Naive thymus-derived CD8-positive, alpha-beta T cell (primary cell): ENCODE data around the gene PRKG1. TPM values are rescaled to one million over a fixed set of nuclear protein-coding genes. Genes with fewer than 3 reads are reported as not detected.

Source experiments
- ATAC-seq, 2 donors: fragments of 150-1000 bp; cut with Tn5 transposase in 1 of 2; sonication (Bioruptor Pico), chemical (Tn5 transposase) in 1 of 2; 1 replicate in 1 of 2; 2 replicates in 1 of 2; pipeline ENCODE4 v1.10.0; 2021; ENCODE audit warnings: mild to moderate bottlenecking in 2 of 2, moderate library complexity in 2 of 2
- POLR2A ChIA-PET: fragments of 350-600 bp; sonication (Branson Sonifier 250); formaldehyde crosslinking; loops from one replicate; lab custom pipeline; 2021; ENCODE audit warnings: antibody characterized with exemption; lab: Charles Lee
- DNase-seq, 10 donors: peaks; one replicate each; pipeline versions ENCODE4 v3.0.0 to v3.0.0-alpha.2; 2020 to 2022
- H3K27ac Mint-ChIP-seq, 10 donors: one replicate each; pipeline ENCODE4 v1.8.0; 2020 to 2022; ENCODE audit warnings: mild to moderate bottlenecking in 10 of 10, mixed read lengths in 10 of 10, moderate library complexity in 4 of 10, inconsistent platforms in 1 of 10
- H3K27me3 Mint-ChIP-seq, 5 donors: one replicate each; pipeline ENCODE4 v1.8.0; 2021 to 2022; ENCODE audit warnings: mixed read lengths in 5 of 5
- H3K36me3 Mint-ChIP-seq, 3 donors: one replicate each; pipeline ENCODE4 v1.8.0; 2020 to 2022; ENCODE audit warnings: mixed read lengths in 3 of 3, mild to moderate bottlenecking in 2 of 3, inconsistent platforms in 1 of 3
- H3K4me1 Mint-ChIP-seq, 4 donors: one replicate each; pipeline ENCODE4 v1.8.0; 2021 to 2022; ENCODE audit warnings: mixed read lengths in 4 of 4
- H3K4me3 Mint-ChIP-seq, 10 donors: one replicate each; pipeline ENCODE4 v1.8.0; 2020 to 2022; ENCODE audit warnings: mild to moderate bottlenecking in 10 of 10, mixed read lengths in 10 of 10, moderate library complexity in 6 of 10, inconsistent platforms in 1 of 10
- H3K9me3 Mint-ChIP-seq, 9 donors: one replicate each; pipeline ENCODE4 v1.8.0; 2020 to 2022; ENCODE audit warnings: mixed read lengths in 9 of 9, mild to moderate bottlenecking in 3 of 9, inconsistent platforms in 1 of 9, moderate library complexity in 1 of 9
- polyA plus RNA-seq, 3 donors: library from polyadenylated mRNA; unstranded; fragments of 300-500 nt; fragmentation: Illumina TruSeq; gene quantifications; one replicate each; pipeline ENCODE4 v1.2.3, GENCODE V29; 2021
- total RNA-seq, 8 experiments: library from RNA in 2 of 8; stranded (reverse) in 2 of 8; gene quantifications; one replicate each; pipeline ENCODE4 v1.2.3 and lab custom pipeline; 2021 to 2026

The PRKG1 gene
- total and polyA plus RNA-seq, 5 experiments from 2014 or later = not detected

GRCh38 chr10:51620131-51620530, 545.8 kb downstream of the PRKG1 start:
- POLR2A ChIA-PET = no interaction called here
- Mint-ChIP-seq H3K27ac (no peak overlapping the region), H3K4me3 (no peak overlapping the region), H3K36me3 (peaks cover 0 to 10% (median 0%) of the 10 kb centered on the region in 3 donors), H3K4me1 (no peaks in the 10 kb centered on the region), H3K27me3 (peaks cover 2 to 11% (median 8%) of the 10 kb centered on the region in 5 donors), H3K9me3 (peaks cover under 1 to 17% (median 7%) of the 10 kb centered on the region in 9 donors)
- DNase-seq (no peak), ATAC-seq (no peak)

- ATAC-seq = no peak
- Mint-ChIP-seq H3K9me3 (peaks cover 0 to 2% (median 0%) of the 10 kb centered on the region in 9 donors), H3K36me3 (no peaks in the 10 kb centered on the region), H3K4me1 (no peaks in the 10 kb centered on the region), H3K27me3 (peaks cover 0 to 5% (median under 1%) of the 10 kb centered on the region in 5 donors), H3K4me3 (no peak overlapping the region), H3K27ac (no peak overlapping the region)
- POLR2A ChIA-PET = no interaction called here
- DNase-seq = no peak
Measured at GRCh38 chr10:51624013-51624412, 549.7 kb downstream of the PRKG1 start.

- no peak overlapping the region for H3K4me3 Mint-ChIP-seq
- H3K9me3 Mint-ChIP-seq = peaks cover 0 to 3% (median 0%) of the 10 kb centered on the region in 9 donors
- ATAC-seq (no peak), DNase-seq (no peak)
- peaks cover 0 to 30% (median 3%) of the 10 kb centered on the region in 5 donors for H3K27me3 Mint-ChIP-seq
- POLR2A ChIA-PET = no interaction called here
- H3K27ac Mint-ChIP-seq = no peak overlapping the region
- H3K4me1 Mint-ChIP-seq = no peaks in the 10 kb centered on the region
- H3K36me3 Mint-ChIP-seq = no peaks in the 10 kb centered on the region
Measured at GRCh38 chr10:51629934-51630639, 555.8 kb downstream of the PRKG1 start.

GRCh38 chr10:51630640-51631005, 556.3 kb downstream of the PRKG1 start:
- POLR2A ChIA-PET = no interaction called here
- no peak overlapping the region for H3K4me3 Mint-ChIP-seq
- no peak for DNase-seq
- H3K36me3 Mint-ChIP-seq = no peaks in the 10 kb centered on the region
- peaks cover 0 to 3% (median 0%) of the 10 kb centered on the region in 9 donors for H3K9me3 Mint-ChIP-seq
- H3K27ac Mint-ChIP-seq = no peak overlapping the region
- peaks cover 1 to 30% (median 3%) of the 10 kb centered on the region in 5 donors for H3K27me3 Mint-ChIP-seq
- no peak for ATAC-seq
- no peaks in the 10 kb centered on the region for H3K4me1 Mint-ChIP-seq

- POLR2A ChIA-PET = no interaction called here
Measured at GRCh38 chr10:51635436-51635835, 561.1 kb downstream of the PRKG1 start.

GRCh38 chr10:51638211-51638610, 563.9 kb downstream of the PRKG1 start:
- ATAC-seq (no peak), DNase-seq (no peak)
- H3K9me3 Mint-ChIP-seq = peaks cover 0 to 3% (median 0%) of the 10 kb centered on the region in 9 donors
- no peaks in the 10 kb centered on the region for H3K4me1 Mint-ChIP-seq
- POLR2A ChIA-PET = no interaction called here
- no peak overlapping the region for H3K4me3 Mint-ChIP-seq
- peaks cover 1 to 29% (median 3%) of the 10 kb centered on the region in 5 donors for H3K27me3 Mint-ChIP-seq
- no peak overlapping the region for H3K27ac Mint-ChIP-seq
- H3K36me3 Mint-ChIP-seq = no peaks in the 10 kb centered on the region

More at GRCh38 chr10:51635436-51635835, 561.1 kb downstream of the PRKG1 start:
- DNase-seq (no peak), ATAC-seq (no peak)
- no peaks in the 10 kb centered on the region for H3K36me3 Mint-ChIP-seq
- H3K27me3 Mint-ChIP-seq = peaks cover 1 to 33% (median 3%) of the 10 kb centered on the region in 5 donors
- no peak overlapping the region for H3K4me3 Mint-ChIP-seq
- H3K27ac Mint-ChIP-seq = no peak overlapping the region
- no peaks in the 10 kb centered on the region for H3K4me1 Mint-ChIP-seq
- H3K9me3 Mint-ChIP-seq = peaks cover 0 to 3% (median 0%) of the 10 kb centered on the region in 9 donors

- no peak overlapping the region for H3K27ac Mint-ChIP-seq
- no peak for ATAC-seq
- H3K4me3 Mint-ChIP-seq = no peak overlapping the region
- H3K4me1 Mint-ChIP-seq = no peaks in the 10 kb centered on the region
- no peaks in the 10 kb centered on the region for H3K36me3 Mint-ChIP-seq
- POLR2A ChIA-PET = no interaction called here
- no peak for DNase-seq
- peaks cover 0 to 3% (median 0%) of the 10 kb centered on the region in 9 donors for H3K9me3 Mint-ChIP-seq
- H3K27me3 Mint-ChIP-seq = peaks cover 1 to 28% (median 3%) of the 10 kb centered on the region in 5 donors
Measured at GRCh38 chr10:51638737-51639136, 564.5 kb downstream of the PRKG1 start.

GRCh38 chr10:51640120-51640819, 566.0 kb downstream of the PRKG1 start:
- Mint-ChIP-seq H3K4me1 (no peaks in the 10 kb centered on the region), H3K36me3 (no peaks in the 10 kb centered on the region), H3K4me3 (no peak overlapping the region), H3K27me3 (peaks cover 0 to 30% (median 5%) of the 10 kb centered on the region in 5 donors), H3K9me3 (peaks cover 0 to 3% (median 0%) of the 10 kb centered on the region in 9 donors), H3K27ac (no peak overlapping the region)
- ATAC-seq (no peak), DNase-seq (no peak)
- POLR2A ChIA-PET = no interaction called here

GRCh38 chr10:51642581-51642980, 568.3 kb downstream of the PRKG1 start:
- H3K27ac Mint-ChIP-seq = no peak overlapping the region
- no peaks in the 10 kb centered on the region for H3K36me3 Mint-ChIP-seq
- POLR2A ChIA-PET = no interaction called here
- H3K4me3 Mint-ChIP-seq = no peak overlapping the region
- DNase-seq = no peak
- no peak for ATAC-seq
- peaks cover 0 to 18% (median 5%) of the 10 kb centered on the region in 5 donors for H3K27me3 Mint-ChIP-seq
- H3K4me1 Mint-ChIP-seq = no peaks in the 10 kb centered on the region
- H3K9me3 Mint-ChIP-seq = peaks cover 0 to 3% (median 0%) of the 10 kb centered on the region in 9 donors

- Mint-ChIP-seq H3K36me3 (no peaks in the 10 kb centered on the region), H3K27ac (no peak overlapping the region), H3K4me1 (no peaks in the 10 kb centered on the region), H3K4me3 (no peak overlapping the region), H3K9me3 (peaks cover 0 to 3% (median 0%) of the 10 kb centered on the region in 9 donors), H3K27me3 (peaks cover 0 to 18% (median 4%) of the 10 kb centered on the region in 5 donors)
- POLR2A ChIA-PET = no interaction called here
- DNase-seq (no peak), ATAC-seq (no peak)
Measured at GRCh38 chr10:51643734-51644133, 569.4 kb downstream of the PRKG1 start.

GRCh38 chr10:51649064-51649463, 574.8 kb downstream of the PRKG1 start:
- no peak for ATAC-seq
- no peak for DNase-seq
- POLR2A ChIA-PET = no interaction called here
- H3K27me3 Mint-ChIP-seq = peaks cover 0 to 11% (median 3%) of the 10 kb centered on the region in 5 donors
- H3K27ac Mint-ChIP-seq = no peak overlapping the region
- no peak overlapping the region for H3K4me3 Mint-ChIP-seq
- H3K4me1 Mint-ChIP-seq = no peaks in the 10 kb centered on the region
- no peaks in the 10 kb centered on the region for H3K36me3 Mint-ChIP-seq
- H3K9me3 Mint-ChIP-seq = no peaks in the 10 kb centered on the region

GRCh38 chr10:51651063-51651462, 576.8 kb downstream of the PRKG1 start:
- Mint-ChIP-seq H3K9me3 (no peaks in the 10 kb centered on the region), H3K4me1 (no peaks in the 10 kb centered on the region), H3K27me3 (peaks cover 0 to 5% (median under 1%) of the 10 kb centered on the region in 5 donors), H3K36me3 (no peaks in the 10 kb centered on the region), H3K27ac (no peak overlapping the region), H3K4me3 (no peak overlapping the region)
- POLR2A ChIA-PET = no interaction called here
- no peak for ATAC-seq
- DNase-seq = no peak

- peaks cover 4 to 20% (median 7%) of the 10 kb centered on the region in 5 donors for H3K27me3 Mint-ChIP-seq
- no peaks in the 10 kb centered on the region for H3K36me3 Mint-ChIP-seq
- no peaks in the 10 kb centered on the region for H3K9me3 Mint-ChIP-seq
- POLR2A ChIA-PET = no interaction called here
- DNase-seq (no peak), ATAC-seq (no peak)
- H3K4me3 Mint-ChIP-seq = no peak overlapping the region
- H3K4me1 Mint-ChIP-seq = no peaks in the 10 kb centered on the region
- no peak overlapping the region for H3K27ac Mint-ChIP-seq
Measured at GRCh38 chr10:51653025-51653424, 578.7 kb downstream of the PRKG1 start.
